Upper lobe of left lung (tissue), 6 donors: Measurements from ENCODE around the gene KL. TPM values are rescaled to one million over a fixed set of nuclear protein-coding genes. Genes with fewer than 3 reads are reported as not detected.

Source experiments
- ATAC-seq, 2 donors: fragments of 200-7000 bp; cut with Tn5 transposase; one replicate each; pipeline ENCODE4 v1.9.1; 2022; ENCODE audit warnings: mild to moderate bottlenecking in 2 of 2, moderate library complexity in 2 of 2; ENCODE audit not compliant: low FRiP score in 2 of 2
- DNase-seq, 2 donors: peaks; one replicate each; pipeline ENCODE4 v3.0.0-alpha.2; 2019 to 2020
- H3K27ac ChIP-seq, 4 donors: fragments of 200-600 bp; sonication (generic); one replicate each; pipeline ENCODE4 v1.5.1; 2016 to 2019
- H3K27me3 ChIP-seq, 4 donors: fragments of 200-600 bp; sonication (generic); one replicate each; pipeline ENCODE4 v1.5.1; 2017 to 2019
- H3K36me3 ChIP-seq, 4 donors: fragments of 200-600 bp; sonication (generic); one replicate each; pipeline ENCODE4 v1.5.1; 2016 to 2019
- H3K4me1 ChIP-seq, 4 donors: fragments of 200-600 bp; sonication (generic); one replicate each; pipeline ENCODE4 v1.5.1; 2018 to 2019
- H3K4me3 ChIP-seq, 4 donors: fragments of 200-600 bp; sonication (generic); one replicate each; pipeline ENCODE4 v1.5.1; 2017 to 2019; ENCODE audit warnings: mild to moderate bottlenecking in 2 of 4, moderate library complexity in 1 of 4
- H3K9me3 ChIP-seq, 4 donors: fragments of 200-600 bp; sonication (generic); one replicate each; pipeline ENCODE4 v1.5.1; 2018 to 2019
- EP300 ChIP-seq, 4 donors: sonication (generic); formaldehyde crosslinking; IDR thresholded peaks; one replicate each; pipeline ENCODE4 v1.5.1; 2017; ENCODE audit warnings: antibody characterized with exemption in 4 of 4, control low read depth in 2 of 4
- POLR2A ChIP-seq, 4 donors: fragments of 450-650 bp; IDR thresholded peaks; one replicate each; pipeline ENCODE4 v1.5.1; 2016 to 2017; ENCODE audit warnings: antibody characterized with exemption in 4 of 4, mild to moderate bottlenecking in 2 of 4
- POLR2AphosphoS5 ChIP-seq, 2 donors: sonication (generic); formaldehyde crosslinking; IDR thresholded peaks; one replicate each; pipeline ENCODE4 v1.5.1; 2017; ENCODE audit warnings: antibody characterized with exemption in 2 of 2
- WGBS, 2 donors: methylation state at CpG; one replicate each; pipeline ENCODE4 v1.1.5; 2017 to 2018; 5-methylcytosine and 5-hydroxymethylcytosine counted together
- total RNA-seq, 6 donors: library from RNA; depleted of rRNA in 4 of 6; stranded (reverse); fragments of >200 nt in 4 of 6; gene quantifications; one replicate each; pipeline versions ENCODE4 v1.1.0 to v1.2.1, GENCODE V29; 2016 to 2021
- TF ChIP-seq, protein P1 (sequence below), 6 experiments: fragments of 450-650 bp in 4 of 6; fragments of 200-600 bp in 2 of 6; sonication (generic) in 2 of 6; IDR thresholded peaks; one replicate each; pipeline ENCODE4 v1.5.1; 2016 to 2019; ENCODE audit warnings: antibody characterized with exemption in 6 of 6
- donor health status: DM: no; HTN: no; CAD: no; lungs with moderate emphysema.
- donor health status: DM: no; HTN: yes; CAD: no; lungs with severe emphysema.

KL gene
- total RNA-seq, 6 donors from 2014 or later, result 4.7 to 11.2 (median 7.7) TPM

DNA sequence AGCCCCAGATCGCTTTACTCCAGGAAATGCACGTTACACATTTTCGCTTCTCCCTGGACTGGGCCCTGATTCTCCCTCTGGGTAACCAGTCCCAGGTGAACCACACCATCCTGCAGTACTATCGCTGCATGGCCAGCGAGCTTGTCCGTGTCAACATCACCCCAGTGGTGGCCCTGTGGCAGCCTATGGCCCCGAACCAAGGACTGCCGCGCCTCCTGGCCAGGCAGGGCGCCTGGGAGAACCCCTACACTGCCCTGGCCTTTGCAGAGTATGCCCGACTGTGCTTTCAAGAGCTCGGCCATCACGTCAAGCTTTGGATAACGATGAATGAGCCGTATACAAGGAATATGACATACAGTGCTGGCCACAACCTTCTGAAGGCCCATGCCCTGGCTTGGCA is 44.6 kb downstream of the KL start:
- peaks cover 0 to 7% (median 0%) of the 10 kb centered on the region in 4 donors for H3K36me3 ChIP-seq
- whole genome bisulfite sequencing, 2 donors, result 88 to 96% methylated on average over 9 to 15 of the region's 15 CpGs
- peak in 1 of 2 donors; percentile 38 for DNase-seq
- no peak for ATAC-seq
- H3K9me3 ChIP-seq, result no peaks in the 10 kb centered on the region
- TF ChIP-seq POLR2AphosphoS5 (IDR thresholded peaks at IDR 0.05) (no peak), EP300 (IDR thresholded peaks at IDR 0.05) (no peak), POLR2A (IDR thresholded peaks at IDR 0.05) (no peak)
- TF ChIP-seq, protein P1, sequence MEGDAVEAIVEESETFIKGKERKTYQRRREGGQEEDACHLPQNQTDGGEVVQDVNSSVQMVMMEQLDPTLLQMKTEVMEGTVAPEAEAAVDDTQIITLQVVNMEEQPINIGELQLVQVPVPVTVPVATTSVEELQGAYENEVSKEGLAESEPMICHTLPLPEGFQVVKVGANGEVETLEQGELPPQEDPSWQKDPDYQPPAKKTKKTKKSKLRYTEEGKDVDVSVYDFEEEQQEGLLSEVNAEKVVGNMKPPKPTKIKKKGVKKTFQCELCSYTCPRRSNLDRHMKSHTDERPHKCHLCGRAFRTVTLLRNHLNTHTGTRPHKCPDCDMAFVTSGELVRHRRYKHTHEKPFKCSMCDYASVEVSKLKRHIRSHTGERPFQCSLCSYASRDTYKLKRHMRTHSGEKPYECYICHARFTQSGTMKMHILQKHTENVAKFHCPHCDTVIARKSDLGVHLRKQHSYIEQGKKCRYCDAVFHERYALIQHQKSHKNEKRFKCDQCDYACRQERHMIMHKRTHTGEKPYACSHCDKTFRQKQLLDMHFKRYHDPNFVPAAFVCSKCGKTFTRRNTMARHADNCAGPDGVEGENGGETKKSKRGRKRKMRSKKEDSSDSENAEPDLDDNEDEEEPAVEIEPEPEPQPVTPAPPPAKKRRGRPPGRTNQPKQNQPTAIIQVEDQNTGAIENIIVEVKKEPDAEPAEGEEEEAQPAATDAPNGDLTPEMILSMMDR (IDR thresholded peaks at IDR 0.05), result no peak
- H3K27me3 ChIP-seq, result no peaks in the 10 kb centered on the region
- H3K4me1 ChIP-seq, result peaks cover 0 to 9% (median 2%) of the 10 kb centered on the region in 4 donors
- H3K27ac ChIP-seq, result no peak overlapping the region
- no peak overlapping the region for H3K4me3 ChIP-seq

DNA sequence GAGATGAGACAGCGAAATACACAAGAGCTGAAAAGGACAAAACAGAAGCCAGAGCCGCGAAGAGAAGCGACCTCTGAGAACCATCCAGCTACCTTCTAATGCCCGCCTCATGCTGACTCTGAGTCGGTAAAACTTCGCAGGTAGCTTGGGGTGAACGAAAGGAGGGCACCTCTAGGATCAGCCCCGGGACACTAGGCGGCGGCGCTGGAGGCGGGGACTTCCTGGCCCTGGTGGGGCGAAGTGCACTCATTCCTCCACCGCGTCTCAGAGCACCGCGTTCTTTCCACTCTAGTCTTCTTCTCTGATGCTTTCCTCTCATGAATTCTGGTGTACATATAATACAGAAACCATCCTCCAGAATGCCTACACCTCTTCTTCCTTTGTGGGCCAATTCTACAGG is 50.1 kb downstream of the KL start:
- Histone ChIP-seq H3K9me3 (no peaks in the 10 kb centered on the region), H3K36me3 (no peaks in the 10 kb centered on the region), H3K4me1 (no peaks in the 10 kb centered on the region), H3K27me3 (no peaks in the 10 kb centered on the region), H3K27ac (no peak overlapping the region), H3K4me3 (no peak overlapping the region)
- ATAC-seq (no peak), DNase-seq (peak in 1 of 2 donors; percentile 62)
- WGBS, 2 donors, result 95% methylated on average over 18 of the region's 18 CpGs
- TF ChIP-seq, protein P1 (IDR thresholded peaks at IDR 0.05), result no peak
- TF ChIP-seq POLR2A (IDR thresholded peaks at IDR 0.05), result no peak
- TF ChIP-seq EP300 (IDR thresholded peaks at IDR 0.05), result no peak
- no peak for TF ChIP-seq POLR2AphosphoS5 (IDR thresholded peaks at IDR 0.05)

DNA sequence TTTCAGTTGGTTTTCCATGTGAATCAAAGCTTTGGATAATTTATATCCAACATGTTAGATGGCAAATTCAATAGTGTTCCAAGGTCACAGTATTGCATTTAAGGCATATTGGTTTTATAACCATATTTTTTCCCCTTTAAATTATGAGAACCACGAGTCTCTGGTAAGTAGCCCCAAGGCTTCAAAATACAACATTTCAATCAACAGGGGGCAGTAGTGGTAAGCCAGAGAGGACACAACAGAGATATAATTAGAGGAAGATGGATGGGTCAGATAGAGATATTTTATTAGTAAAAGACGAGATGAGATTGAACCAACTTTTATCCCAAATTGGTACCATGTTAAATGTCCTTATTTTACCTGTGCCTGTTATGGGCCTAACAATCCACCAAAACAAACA is 53.1 kb downstream of the KL start:
- Histone ChIP-seq H3K4me1 (no peaks in the 10 kb centered on the region), H3K36me3 (no peaks in the 10 kb centered on the region), H3K4me3 (no peak overlapping the region), H3K27ac (no peak overlapping the region), H3K27me3 (no peaks in the 10 kb centered on the region), H3K9me3 (no peaks in the 10 kb centered on the region)
- 74 to 80% methylated on average over 2 of the region's 2 CpGs for WGBS, 2 donors
- TF ChIP-seq, protein P1 (IDR thresholded peaks at IDR 0.05), result peak in 4 of 6 experiments; percentile 16 to 37 (median 26)
- TF ChIP-seq POLR2A (IDR thresholded peaks at IDR 0.05) (no peak), EP300 (IDR thresholded peaks at IDR 0.05) (no peak), POLR2AphosphoS5 (IDR thresholded peaks at IDR 0.05) (no peak)
- ATAC-seq (no peak), DNase-seq (no peak)

DNA sequence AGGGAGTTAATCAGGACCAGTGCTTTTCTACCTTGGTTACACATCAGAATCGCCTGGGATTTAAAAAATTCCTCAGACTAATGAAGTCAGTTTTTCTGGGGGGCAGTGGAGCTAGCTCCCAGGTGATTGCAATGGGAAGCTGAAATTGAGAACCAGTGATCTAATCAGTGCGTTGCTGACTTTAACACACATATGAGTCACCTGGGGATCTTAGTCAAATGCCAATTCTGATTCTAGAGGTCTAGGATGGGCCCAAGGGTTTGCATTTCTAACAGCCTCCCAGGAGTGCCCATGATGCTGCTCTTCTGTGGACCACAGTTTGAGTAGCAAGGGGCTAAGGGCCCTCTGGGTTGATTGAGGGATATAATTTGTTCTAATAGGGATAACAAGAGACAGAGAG is 54.5 kb downstream of the KL start:
- DNase-seq, result no peak
- no peaks in the 10 kb centered on the region for H3K4me1 ChIP-seq
- H3K27me3 ChIP-seq, result no peaks in the 10 kb centered on the region
- no peak for ATAC-seq
- no peak overlapping the region for H3K27ac ChIP-seq
- WGBS, 2 donors, result 89 to 98% methylated on average over 2 of the region's 2 CpGs
- TF ChIP-seq, protein P1 (IDR thresholded peaks at IDR 0.05), result no peak
- TF ChIP-seq POLR2A (IDR thresholded peaks at IDR 0.05) (no peak), EP300 (IDR thresholded peaks at IDR 0.05) (no peak), POLR2AphosphoS5 (IDR thresholded peaks at IDR 0.05) (no peak)
- H3K36me3 ChIP-seq, result no peaks in the 10 kb centered on the region
- H3K9me3 ChIP-seq, result no peaks in the 10 kb centered on the region
- H3K4me3 ChIP-seq, result no peak overlapping the region

DNA sequence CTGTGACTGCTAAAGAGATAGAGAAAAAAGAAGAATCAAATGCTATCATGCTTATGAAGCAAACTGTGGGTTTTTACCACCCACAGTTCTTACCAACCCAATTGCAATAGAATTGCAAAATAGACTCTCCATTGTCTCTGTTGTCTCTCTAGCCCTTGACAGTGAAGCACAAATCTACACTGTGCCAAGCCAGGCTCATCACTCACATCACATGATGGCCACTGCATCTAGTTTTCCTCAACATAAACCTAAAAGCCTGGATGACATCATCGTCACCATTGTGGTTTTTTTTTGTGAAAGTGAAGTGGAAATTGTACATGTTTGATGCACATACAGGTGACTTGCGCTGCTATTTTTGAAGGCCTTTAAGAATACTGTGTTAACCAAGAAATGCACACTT is 56.1 kb downstream of the KL start:
- DNase-seq (no peak), ATAC-seq (no peak)
- 93 to 95% methylated on average over 2 of the region's 2 CpGs for WGBS, 2 donors
- no peaks in the 10 kb centered on the region for H3K27me3 ChIP-seq
- H3K9me3 ChIP-seq, result no peaks in the 10 kb centered on the region
- TF ChIP-seq EP300 (IDR thresholded peaks at IDR 0.05) (no peak), POLR2A (IDR thresholded peaks at IDR 0.05) (no peak), POLR2AphosphoS5 (IDR thresholded peaks at IDR 0.05) (no peak)
- TF ChIP-seq, protein P1 (IDR thresholded peaks at IDR 0.05), result no peak
- H3K4me3 ChIP-seq, result no peak overlapping the region
- H3K4me1 ChIP-seq, result no peaks in the 10 kb centered on the region
- no peaks in the 10 kb centered on the region for H3K36me3 ChIP-seq
- no peak overlapping the region for H3K27ac ChIP-seq
